Mesenchymal stem cell (in vitro differentiated cells and primary cell): ENCODE results near the gene GSTM3.
"Not testable (repeated sequence)": the region's sequence is repeated elsewhere in the genome, so short reads cannot be mapped to it uniquely, and the experiment has no call there.

ENCODE experiments used
- DNase-seq: peaks from one replicate; pipeline ENCODE4 v3.0.0-alpha.2; 2013
- H2AFZ ChIP-seq: one replicate; pipeline ENCODE4 v1.6.1; 2013; ENCODE audit warnings: low read depth, mild to moderate bottlenecking, control low read depth, inconsistent platforms, low read length, moderate library complexity
- H2AK5ac ChIP-seq: 2 replicates; pipeline ENCODE4 v1.6.1; 2013; ENCODE audit warnings: low read length, moderate library complexity, mild to moderate bottlenecking, inconsistent platforms; ENCODE audit not compliant: severe bottlenecking
- H2BK120ac ChIP-seq: one replicate; pipeline ENCODE4 v1.6.1; 2013; ENCODE audit warnings: low read depth, mild to moderate bottlenecking, inconsistent platforms, low read length, moderate library complexity
- H2BK12ac ChIP-seq, 2 experiments: one replicate each; pipeline ENCODE4 v1.6.1; 2013; ENCODE audit warnings: inconsistent platforms in 2 of 2, low read length in 2 of 2, mild to moderate bottlenecking in 2 of 2, moderate library complexity in 2 of 2, control low read depth in 1 of 2
- H2BK15ac ChIP-seq: one replicate; pipeline ENCODE4 v1.6.1; 2013; ENCODE audit warnings: mild to moderate bottlenecking, low read depth, inconsistent platforms; ENCODE audit not compliant: poor library complexity, severe bottlenecking
- H2BK5ac ChIP-seq: 2 replicates; pipeline ENCODE4 v1.6.1; 2013; ENCODE audit warnings: low read depth, mild to moderate bottlenecking, low read length, control low read depth, inconsistent platforms; ENCODE audit not compliant: poor library complexity, severe bottlenecking
- H3K14ac ChIP-seq, 2 experiments: one replicate each; pipeline ENCODE4 v1.6.1; 2013; ENCODE audit warnings: inconsistent platforms in 2 of 2, low read length in 2 of 2, control low read depth in 1 of 2, mild to moderate bottlenecking in 1 of 2, moderate library complexity in 1 of 2
- H3K18ac ChIP-seq, 2 experiments: one replicate each; pipeline ENCODE4 v1.6.1; 2013; ENCODE audit warnings: inconsistent platforms in 2 of 2, low read length in 2 of 2, control low read depth in 1 of 2, low read depth in 1 of 2, mild to moderate bottlenecking in 1 of 2
- H3K23ac ChIP-seq, 2 experiments: one replicate each; pipeline ENCODE4 v1.6.1; 2013; ENCODE audit warnings: inconsistent platforms in 2 of 2, low read length in 2 of 2, mild to moderate bottlenecking in 2 of 2, moderate library complexity in 2 of 2, control low read depth in 1 of 2
- H3K27ac ChIP-seq: 2 replicates; pipeline ENCODE4 v1.5.1; 2013; ENCODE audit warnings: mild to moderate bottlenecking, moderate library complexity, low read length, control low read depth, inconsistent platforms; ENCODE audit not compliant: poor library complexity, severe bottlenecking
- H3K27me3 ChIP-seq, 2 experiments: 2 replicates each; pipeline versions ENCODE4 v1.6.1 to v1.7.0; 2013; ENCODE audit warnings: low read length in 2 of 2, mild to moderate bottlenecking in 2 of 2, moderate library complexity in 2 of 2, control low read depth in 1 of 2, inconsistent platforms in 1 of 2; ENCODE audit not compliant: control insufficient read depth in 1 of 2, insufficient read depth in 1 of 2
- H3K36me3 ChIP-seq, 2 experiments: 2 replicates each; pipeline versions ENCODE4 v1.6.1 to v1.7.0; 2013; ENCODE audit warnings: low read length in 2 of 2, control low read depth in 1 of 2, inconsistent platforms in 1 of 2, low read depth in 1 of 2, mild to moderate bottlenecking in 1 of 2; ENCODE audit not compliant: insufficient read depth in 2 of 2, control insufficient read depth in 1 of 2
- H3K4ac ChIP-seq, 2 experiments: one replicate each; pipeline ENCODE4 v1.6.1; 2013; ENCODE audit warnings: inconsistent platforms in 2 of 2, low read length in 2 of 2, mild to moderate bottlenecking in 2 of 2, moderate library complexity in 2 of 2, control low read depth in 1 of 2, low read depth in 1 of 2
- H3K4me1 ChIP-seq: 2 replicates; pipeline ENCODE4 v1.6.1; 2013; ENCODE audit warnings: low read depth, low read length, control low read depth; ENCODE audit not compliant: control insufficient read depth, insufficient read depth
- H3K4me2 ChIP-seq: 2 replicates; pipeline ENCODE4 v1.6.1; 2013; ENCODE audit warnings: low read length, mild to moderate bottlenecking, inconsistent platforms; ENCODE audit not compliant: poor library complexity, severe bottlenecking
- H3K4me3 ChIP-seq, 2 experiments: 2 replicates each; pipeline versions ENCODE4 v1.5.1 to v1.7.0; 2013; ENCODE audit warnings: low read length in 2 of 2, mild to moderate bottlenecking in 2 of 2, control low read depth in 1 of 2, low read depth in 1 of 2; ENCODE audit not compliant: insufficient read depth in 1 of 2
- H3K79me1 ChIP-seq: replicated peaks from 2 replicates; pipeline ENCODE4 v1.6.1; 2013; ENCODE audit warnings: mild to moderate bottlenecking, control low read depth, low read length, inconsistent platforms; ENCODE audit not compliant: poor library complexity, severe bottlenecking
- H3K9ac ChIP-seq: 2 replicates; pipeline ENCODE4 v1.7.0; 2013; ENCODE audit warnings: mild to moderate bottlenecking, low read length, moderate library complexity
- H3K9me3 ChIP-seq: 2 replicates; pipeline ENCODE4 v1.7.0; 2013; ENCODE audit warnings: mild to moderate bottlenecking, low read length; ENCODE audit not compliant: control insufficient read depth
- H4K8ac ChIP-seq: one replicate; pipeline ENCODE4 v1.6.1; 2013; ENCODE audit warnings: inconsistent platforms, mild to moderate bottlenecking, low read length, moderate library complexity
- H4K91ac ChIP-seq: one replicate; pipeline ENCODE4 v1.6.1; 2013; ENCODE audit warnings: mild to moderate bottlenecking, low read length, inconsistent platforms
- WGBS: methylation state at CpG from one replicate; pipeline ENCODE4 v1.1.7; 2013; ENCODE audit warnings: mixed read lengths; 5-methylcytosine and 5-hydroxymethylcytosine counted together

GSTM3 gene

GRCh38 chr1:109697066-109697465 is 43.8 kb downstream of the GSTM3 start:
- no peaks in the 10 kb centered on the region for H3K4me1 ChIP-seq
- no peak overlapping the region for H2BK120ac ChIP-seq
- H3K14ac ChIP-seq: no peak overlapping the region
- H3K9me3 ChIP-seq: no peaks in the 10 kb centered on the region
- H3K27me3 ChIP-seq: no peaks in the 10 kb centered on the region
- H3K27ac ChIP-seq: no peak overlapping the region
- H3K4me3 ChIP-seq: no peak overlapping the region
- no peak overlapping the region for H2BK5ac ChIP-seq
- no peak overlapping the region for H2BK12ac ChIP-seq
- no peak overlapping the region for H2AK5ac ChIP-seq
- no peak overlapping the region for H3K4me2 ChIP-seq
- H3K36me3 ChIP-seq: no peaks in the 10 kb centered on the region
- no peak overlapping the region for H2BK15ac ChIP-seq
- H3K4ac ChIP-seq: no peak overlapping the region
- WGBS: 95% methylated on average over 4 of the region's 4 CpGs
- DNase-seq: no peak
- H2AFZ ChIP-seq: no peak overlapping the region
- no peak overlapping the region for H3K9ac ChIP-seq
- H4K8ac ChIP-seq: no peak overlapping the region
- no peaks in the 10 kb centered on the region for H3K79me1 ChIP-seq
- no peak overlapping the region for H3K18ac ChIP-seq
- no peak overlapping the region for H3K23ac ChIP-seq
- H4K91ac ChIP-seq: no peak overlapping the region

GRCh38 chr1:109695138-109695537 is 45.7 kb downstream of the GSTM3 start:
- H2BK12ac ChIP-seq, H2BK120ac ChIP-seq, H3K4me3 ChIP-seq, H2AK5ac ChIP-seq, H3K79me1 ChIP-seq, H4K8ac ChIP-seq, H3K4ac ChIP-seq, H3K4me2 ChIP-seq, H2AFZ ChIP-seq, H2BK15ac ChIP-seq, H3K18ac ChIP-seq, H3K14ac ChIP-seq, H3K27ac ChIP-seq, H3K4me1 ChIP-seq, H4K91ac ChIP-seq, H3K9me3 ChIP-seq, DNase-seq, H3K36me3 ChIP-seq, H2BK5ac ChIP-seq, H3K23ac ChIP-seq, H3K9ac ChIP-seq, H3K27me3 ChIP-seq: not testable (repeated sequence)
- 95% methylated on average over 3 of the region's 3 CpGs for WGBS

GRCh38 chr1:109694400-109694799 is 46.4 kb downstream of the GSTM3 start:
- not testable (repeated sequence) for H3K4ac ChIP-seq, H3K4me2 ChIP-seq, H3K4me1 ChIP-seq, H4K91ac ChIP-seq, H3K27me3 ChIP-seq, H4K8ac ChIP-seq, H3K79me1 ChIP-seq, H2AK5ac ChIP-seq, DNase-seq, H3K9me3 ChIP-seq, H2BK12ac ChIP-seq, H2BK15ac ChIP-seq, H3K36me3 ChIP-seq, H2BK5ac ChIP-seq, H3K23ac ChIP-seq, H3K14ac ChIP-seq, H3K18ac ChIP-seq, H3K27ac ChIP-seq, H3K9ac ChIP-seq, H2AFZ ChIP-seq, H2BK120ac ChIP-seq, H3K4me3 ChIP-seq
- WGBS: 92% methylated on average over 4 of the region's 5 CpGs

- Histone ChIP-seq H3K14ac (no peak overlapping the region), H2BK15ac (no peak overlapping the region), H3K27me3 (no peaks in the 10 kb centered on the region), H3K27ac (no peak overlapping the region), H3K4me3 (no peak overlapping the region), H2BK12ac (no peak overlapping the region), H3K23ac (no peak overlapping the region), H4K8ac (no peak overlapping the region), H3K36me3 (peaks cover 0 to 3% of the 10 kb centered on the region in 2 experiments), H2AK5ac (no peak overlapping the region), H3K4me2 (no peak overlapping the region), H2BK5ac (peak overlapping the region; percentile 31), H4K91ac (no peak overlapping the region), H3K9me3 (no peaks in the 10 kb centered on the region), H3K4me1 (peaks cover 5% of the 10 kb centered on the region), H2AFZ (no peak overlapping the region), H3K79me1 (no peaks in the 10 kb centered on the region), H3K4ac (no peak overlapping the region), H3K18ac (no peak overlapping the region), H3K9ac (no peak overlapping the region), H2BK120ac (no peak overlapping the region)
- WGBS: 83% methylated on average over 6 of the region's 6 CpGs
- DNase-seq: no peak
Measured at GRCh38 chr1:109691759-109692158, 49.1 kb downstream of the GSTM3 start.
